Ascending aorta (tissue), 2 donors: Measurements from ENCODE around the gene UBE4B. TPM values are rescaled to one million over a fixed set of nuclear protein-coding genes. Genes with fewer than 3 reads are reported as not detected.

Source experiments
- DNase-seq, 2 donors: peaks; one replicate each; pipeline ENCODE4 v3.0.0-alpha.2; 2019; ENCODE audit warnings: low spot score in 2 of 2
- H3K27ac ChIP-seq, 2 donors: fragments of 200-600 bp; sonication (generic); one replicate each; pipeline ENCODE4 v1.5.1; 2016 to 2017; ENCODE audit warnings: mild to moderate bottlenecking in 1 of 2
- H3K27me3 ChIP-seq: fragments of 200-600 bp; sonication (generic); one replicate; pipeline ENCODE4 v1.5.1; 2017
- H3K36me3 ChIP-seq, 2 donors: fragments of 200-600 bp; sonication (generic); one replicate each; pipeline ENCODE4 v1.5.1; 2016
- H3K4me1 ChIP-seq, 2 donors: fragments of 200-600 bp; sonication (generic); one replicate each; pipeline ENCODE4 v1.5.1; 2016 to 2017; ENCODE audit warnings: mild to moderate bottlenecking in 1 of 2
- H3K4me3 ChIP-seq, 2 donors: fragments of 200-600 bp; sonication (generic); one replicate each; pipeline ENCODE4 v1.5.1; 2016 to 2017; ENCODE audit warnings: mild to moderate bottlenecking in 1 of 2
- H3K9me3 ChIP-seq, 2 donors: fragments of 200-600 bp; sonication (generic); one replicate each; pipeline ENCODE4 v1.5.1; 2016
- CTCF ChIP-seq, 3 experiments: fragments of 200-600 bp in 2 of 3; fragments of 450-650 bp in 1 of 3; sonication (generic) in 2 of 3; IDR thresholded peaks; one replicate each; pipeline ENCODE4 v1.5.1; 2016 to 2019; ENCODE audit warnings: antibody characterized with exemption in 3 of 3, mild to moderate bottlenecking in 1 of 3, moderate library complexity in 1 of 3
- intact Hi-C: fragments of 100-400 bp; cut with DNase I; formaldehyde crosslinking; loops from one replicate; pipeline ENCODE4 v1.15.1; 2023
- total RNA-seq: library from RNA; depleted of rRNA; stranded (reverse); fragments of >200 nt; gene quantifications from one replicate; pipeline ENCODE4 v1.1.0, GENCODE V29; 2016

UBE4B gene
- total RNA-seq, 1 donor from 2014 or later = 35.2 TPM

- no peaks in the 10 kb centered on the region for H3K27me3 ChIP-seq
- intact Hi-C loops = no loop called here
- no peak for TF ChIP-seq CTCF (IDR thresholded peaks at IDR 0.05)
- H3K4me3 ChIP-seq = no peak overlapping the region
- no peaks in the 10 kb centered on the region for H3K9me3 ChIP-seq
- H3K36me3 ChIP-seq = no peaks in the 10 kb centered on the region
- H3K4me1 ChIP-seq = peaks cover 11 to 32% of the 10 kb centered on the region in 2 donors
- DNase-seq = no peak
- no peak overlapping the region for H3K27ac ChIP-seq
Observed at GRCh38 chr1:10060311-10061100, 27.7 kb downstream of the UBE4B start.

- no peaks in the 10 kb centered on the region for H3K9me3 ChIP-seq
- no peak overlapping the region for H3K27ac ChIP-seq
- no peak for TF ChIP-seq CTCF (IDR thresholded peaks at IDR 0.05)
- H3K4me1 ChIP-seq = peaks cover 14 to 33% of the 10 kb centered on the region in 2 donors
- no peak overlapping the region for H3K4me3 ChIP-seq
- intact Hi-C loops = no loop called here
- H3K36me3 ChIP-seq = no peaks in the 10 kb centered on the region
- DNase-seq = no peak
- no peaks in the 10 kb centered on the region for H3K27me3 ChIP-seq
Observed at GRCh38 chr1:10061276-10061675, 28.5 kb downstream of the UBE4B start.

- no peak overlapping the region for H3K4me3 ChIP-seq
- H3K27ac ChIP-seq = no peak overlapping the region
- no peak for DNase-seq
- H3K4me1 ChIP-seq = peaks cover 3 to 33% of the 10 kb centered on the region in 2 donors
- no peaks in the 10 kb centered on the region for H3K27me3 ChIP-seq
- no peaks in the 10 kb centered on the region for H3K36me3 ChIP-seq
- no peaks in the 10 kb centered on the region for H3K9me3 ChIP-seq
- TF ChIP-seq CTCF (IDR thresholded peaks at IDR 0.05) = no peak
- intact Hi-C loops = no loop called here
Observed at GRCh38 chr1:10063878-10064277, 31.1 kb downstream of the UBE4B start.

- peaks cover 3 to 38% of the 10 kb centered on the region in 2 donors for H3K4me1 ChIP-seq
- no peak for TF ChIP-seq CTCF (IDR thresholded peaks at IDR 0.05)
- H3K36me3 ChIP-seq = no peaks in the 10 kb centered on the region
- intact Hi-C loops = loop anchor here (5.0 kb wide), 1 partner anchor 58 kb away; no protein-coding TSS in a partner anchor
- no peak for DNase-seq
- no peaks in the 10 kb centered on the region for H3K27me3 ChIP-seq
- H3K9me3 ChIP-seq = no peaks in the 10 kb centered on the region
- H3K27ac ChIP-seq = peak overlapping the region; percentile 88 to 91
- H3K4me3 ChIP-seq = no peak overlapping the region
Observed at GRCh38 chr1:10064416-10065343, 31.9 kb downstream of the UBE4B start.

GRCh38 chr1:10065344-10065685, 32.6 kb downstream of the UBE4B start:
- Histone ChIP-seq H3K27me3 (no peaks in the 10 kb centered on the region), H3K36me3 (no peaks in the 10 kb centered on the region), H3K27ac (peak overlapping the region; percentile 88 to 91), H3K4me1 (peaks cover 3 to 39% of the 10 kb centered on the region in 2 donors), H3K4me3 (no peak overlapping the region), H3K9me3 (no peaks in the 10 kb centered on the region)
- no peak for TF ChIP-seq CTCF (IDR thresholded peaks at IDR 0.05)
- DNase-seq = no peak
- intact Hi-C loops = loop anchor here (5.0 kb wide), 1 partner anchor 57 kb away; no protein-coding TSS in a partner anchor
